GM18870 (cell line): ENCODE data around the gene C6orf52.
"Not testable (repeated sequence)": the region's sequence is repeated elsewhere in the genome, so short reads cannot be mapped to it uniquely, and the experiment has no call there.

ENCODE experiments used
- ATAC-seq: cut with Tn5 transposase; IDR thresholded peaks from one replicate; pipeline ENCODE4 v1.9.1; 2021; ENCODE audit warnings: moderate library complexity; ENCODE audit not compliant: unreplicated experiment

Gene C6orf52

GRCh38 chr6:10696655-10697054 is 2.2 kb upstream of the C6orf52 start:
- no peak for ATAC-seq

GRCh38 chr6:10695086-10695657 is 756 bp upstream of the C6orf52 start:
- ATAC-seq: no peak

GRCh38 chr6:10692965-10693538 is 1.4 kb downstream of the C6orf52 start:
- ATAC-seq: no peak

- ATAC-seq: no peak
Measured at GRCh38 chr6:10690651-10691445, 3.6 kb downstream of the C6orf52 start.

GRCh38 chr6:10687582-10687981 is 6.8 kb downstream of the C6orf52 start:
- ATAC-seq: no peak

GRCh38 chr6:10686901-10687300 is 7.5 kb downstream of the C6orf52 start:
- no peak for ATAC-seq

GRCh38 chr6:10685092-10685915 is 9.1 kb downstream of the C6orf52 start:
- no peak for ATAC-seq

- ATAC-seq: no peak
Measured at GRCh38 chr6:10684618-10685017, 9.8 kb downstream of the C6orf52 start.

- ATAC-seq: no peak
Measured at GRCh38 chr6:10682355-10682988, 11.9 kb downstream of the C6orf52 start.

- no peak for ATAC-seq
Measured at GRCh38 chr6:10681795-10682194, 12.6 kb downstream of the C6orf52 start.

GRCh38 chr6:10678456-10678855 is 16.0 kb downstream of the C6orf52 start:
- no peak for ATAC-seq

- no peak for ATAC-seq
Measured at GRCh38 chr6:10676403-10676802, 18.0 kb downstream of the C6orf52 start.

- ATAC-seq: no peak
Measured at GRCh38 chr6:10668126-10668917, 26.1 kb downstream of the C6orf52 start.

GRCh38 chr6:10665595-10665994 is 28.8 kb downstream of the C6orf52 start:
- ATAC-seq: not testable (repeated sequence)

GRCh38 chr6:10662742-10663141 is 31.7 kb downstream of the C6orf52 start:
- ATAC-seq: no peak

- ATAC-seq: no peak
Measured at GRCh38 chr6:10662207-10662606, 32.2 kb downstream of the C6orf52 start.

GRCh38 chr6:10660431-10661191 is 33.8 kb downstream of the C6orf52 start:
- not testable (repeated sequence) for ATAC-seq

GRCh38 chr6:10659699-10660348 is 34.6 kb downstream of the C6orf52 start:
- ATAC-seq: no peak
